GM06990 (cell line): ENCODE data around the gene KLK2.

ENCODE experiments used
- DNase-seq: peaks from one replicate; pipeline ENCODE4 v3.0.0-alpha.2; 2011; ENCODE audit not compliant: insufficient read length; ENCODE audit errors: extremely low read depth
- H3K27me3 ChIP-seq: replicated peaks from 2 replicates; pipeline ENCODE4 v1.6.0; 2011; ENCODE audit warnings: low read length; ENCODE audit not compliant: control insufficient read depth, insufficient read depth
- H3K36me3 ChIP-seq: 2 replicates; pipeline ENCODE4 v1.5.1; 2011; ENCODE audit warnings: low read length; ENCODE audit not compliant: control insufficient read depth, insufficient read depth
- H3K4me3 ChIP-seq: replicated peaks from 2 replicates; pipeline ENCODE4 v1.5.1; 2011; ENCODE audit warnings: low read depth, mild to moderate bottlenecking, control low read depth, low read length
- CTCF ChIP-seq: IDR thresholded peaks from 2 replicates; pipeline ENCODE4 v1.5.1; 2011; ENCODE audit warnings: low read length, control low read depth, mild to moderate bottlenecking, inconsistent platforms; ENCODE audit not compliant: insufficient read depth, poor library complexity, severe bottlenecking

Gene KLK2

DNA sequence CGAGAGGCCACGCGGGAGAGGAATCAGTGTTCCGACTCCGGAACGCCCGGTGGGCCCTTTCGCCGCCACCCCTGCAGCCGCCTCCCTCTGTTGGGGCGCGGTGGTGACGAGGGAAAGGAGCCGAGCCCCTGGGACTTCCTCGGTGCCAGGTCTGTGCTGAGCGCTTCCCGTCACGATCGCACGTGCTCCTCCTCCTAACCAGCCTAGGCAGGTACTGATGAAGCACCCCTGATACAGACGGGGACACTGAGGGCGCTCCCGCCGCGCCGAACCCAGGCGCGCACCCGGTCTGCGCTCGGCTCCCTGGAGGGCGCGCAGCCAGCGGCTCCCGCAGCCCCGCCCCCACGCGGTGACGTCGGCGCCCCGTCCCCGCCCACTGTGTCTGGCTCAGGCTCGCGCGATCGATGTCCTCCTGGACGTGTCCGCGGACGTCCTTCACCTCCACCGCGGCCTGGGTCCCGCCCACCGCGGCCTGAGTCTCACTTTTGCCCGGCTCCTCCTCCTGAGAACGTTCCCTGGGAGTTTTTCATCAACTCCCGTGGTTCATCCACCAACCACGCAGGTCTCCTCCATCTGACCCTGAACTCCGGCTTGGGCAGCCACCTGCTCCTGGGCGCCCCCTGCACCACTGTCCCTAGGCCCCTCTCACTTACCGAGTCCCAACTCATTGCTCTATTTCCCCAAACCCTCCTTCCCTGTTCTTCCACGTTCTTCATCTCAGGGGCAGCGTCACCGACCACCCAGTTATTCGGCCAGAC lies 37.3 kb upstream of the KLK2 start:
- H3K36me3 ChIP-seq: no peaks in the 10 kb centered on the region
- DNase-seq: peak; percentile 85
- H3K27me3 ChIP-seq: no peaks in the 10 kb centered on the region
- H3K4me3 ChIP-seq: peak overlapping the region; percentile 63
- TF ChIP-seq CTCF: no peak

DNA sequence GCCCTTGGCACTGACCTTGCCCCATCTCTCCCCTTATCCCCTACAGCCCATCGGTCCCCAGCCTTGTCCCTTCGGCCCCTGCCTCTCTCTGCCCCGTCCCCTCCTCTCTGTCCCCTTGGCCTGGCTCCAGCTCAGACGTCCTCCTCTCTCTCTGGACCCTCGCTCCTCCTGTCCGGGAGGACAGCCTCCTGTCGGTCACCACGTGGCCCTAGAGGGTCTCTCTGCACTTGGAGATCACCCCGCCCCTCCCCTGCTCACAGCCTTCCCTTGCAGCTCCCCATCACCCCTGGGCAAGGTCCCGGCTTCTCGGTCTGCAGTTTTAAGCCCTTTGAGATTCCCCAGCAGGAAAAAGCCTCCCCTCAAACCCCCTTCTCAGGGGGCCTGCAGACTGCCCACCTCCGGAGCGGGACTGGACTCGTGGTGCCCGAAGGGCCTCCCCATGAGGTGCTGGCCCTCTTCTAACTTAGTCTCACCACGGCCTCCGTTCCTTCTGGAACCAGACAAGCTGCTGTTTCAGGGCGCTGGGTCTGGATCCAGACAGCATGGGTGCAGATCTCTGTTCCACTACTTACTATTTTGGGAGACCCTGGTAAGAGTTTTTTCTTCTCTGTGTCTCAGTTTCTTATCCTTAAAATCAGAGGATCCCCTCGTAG lies 36.6 kb upstream of the KLK2 start:
- H3K4me3 ChIP-seq: no peak overlapping the region
- no peaks in the 10 kb centered on the region for H3K27me3 ChIP-seq
- TF ChIP-seq CTCF: no peak
- H3K36me3 ChIP-seq: no peaks in the 10 kb centered on the region
- DNase-seq: no peak

- Histone ChIP-seq H3K36me3 (no peaks in the 10 kb centered on the region), H3K27me3 (no peaks in the 10 kb centered on the region), H3K4me3 (no peak overlapping the region)
- no peak for DNase-seq
- TF ChIP-seq CTCF: no peak
These were observed 35.9 kb upstream of the KLK2 start for GRCh38 chr19:50837300-50837699.

GRCh38 chr19:50838239-50838638 lies 35.0 kb upstream of the KLK2 start:
- peak; percentile 61 for TF ChIP-seq CTCF
- no peak for DNase-seq
- Histone ChIP-seq H3K36me3 (no peaks in the 10 kb centered on the region), H3K4me3 (no peak overlapping the region), H3K27me3 (no peaks in the 10 kb centered on the region)

- H3K27me3 ChIP-seq: peaks cover 1% of the 10 kb centered on the region; the same call in 1 of the 2 replicates
These were observed 33.3 kb upstream of the KLK2 start for GRCh38 chr19:50839712-50840655.

More at GRCh38 chr19:50839712-50840655, 33.3 kb upstream of the KLK2 start:
- no peak overlapping the region for H3K4me3 ChIP-seq
- H3K36me3 ChIP-seq: no peaks in the 10 kb centered on the region
- TF ChIP-seq CTCF: no peak
- DNase-seq: no peak
